Measurements from ENCODE around the gene DEPP1.

DEPP1 gene

DNA sequence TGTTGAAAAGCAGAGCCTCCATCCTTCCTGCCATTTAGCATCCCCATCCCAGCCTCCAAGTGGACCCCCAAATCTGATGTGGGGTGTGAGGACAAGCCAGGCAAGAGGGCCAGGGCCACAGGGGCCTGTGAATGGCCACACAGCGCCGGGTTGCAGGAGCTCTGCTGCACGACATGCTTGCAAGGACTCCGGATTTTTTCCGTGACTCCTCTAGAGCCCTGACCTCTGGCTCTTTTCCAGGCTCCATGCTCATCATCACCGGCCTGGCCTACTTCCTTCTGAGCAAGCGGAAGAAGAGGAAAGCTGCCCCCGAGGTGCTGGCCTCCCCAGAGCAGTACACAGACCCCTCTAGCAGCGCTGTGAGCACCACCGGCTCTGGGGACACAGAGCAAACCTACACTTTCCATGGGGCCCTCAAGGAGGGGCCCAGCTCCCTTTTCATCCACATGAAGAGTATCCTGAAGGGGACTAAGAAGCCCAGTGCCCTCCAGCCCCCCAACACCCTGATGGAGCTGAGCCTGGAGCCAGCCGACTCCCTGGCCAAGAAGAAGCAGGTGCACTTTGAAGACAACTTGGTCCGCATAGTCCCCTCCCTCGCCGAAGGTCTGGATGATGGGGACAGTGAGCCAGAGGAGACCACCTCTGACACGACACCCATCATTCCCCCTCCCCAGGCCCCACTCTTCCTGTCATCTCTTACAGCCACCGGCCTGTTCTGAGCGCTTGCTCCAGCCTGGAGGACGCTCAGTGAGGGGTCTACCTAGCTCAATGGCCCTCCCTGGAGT, 44.0 kb downstream of the DEPP1 start:
- DNase-seq (ENCODE audit: low spot score): no peak

DNA sequence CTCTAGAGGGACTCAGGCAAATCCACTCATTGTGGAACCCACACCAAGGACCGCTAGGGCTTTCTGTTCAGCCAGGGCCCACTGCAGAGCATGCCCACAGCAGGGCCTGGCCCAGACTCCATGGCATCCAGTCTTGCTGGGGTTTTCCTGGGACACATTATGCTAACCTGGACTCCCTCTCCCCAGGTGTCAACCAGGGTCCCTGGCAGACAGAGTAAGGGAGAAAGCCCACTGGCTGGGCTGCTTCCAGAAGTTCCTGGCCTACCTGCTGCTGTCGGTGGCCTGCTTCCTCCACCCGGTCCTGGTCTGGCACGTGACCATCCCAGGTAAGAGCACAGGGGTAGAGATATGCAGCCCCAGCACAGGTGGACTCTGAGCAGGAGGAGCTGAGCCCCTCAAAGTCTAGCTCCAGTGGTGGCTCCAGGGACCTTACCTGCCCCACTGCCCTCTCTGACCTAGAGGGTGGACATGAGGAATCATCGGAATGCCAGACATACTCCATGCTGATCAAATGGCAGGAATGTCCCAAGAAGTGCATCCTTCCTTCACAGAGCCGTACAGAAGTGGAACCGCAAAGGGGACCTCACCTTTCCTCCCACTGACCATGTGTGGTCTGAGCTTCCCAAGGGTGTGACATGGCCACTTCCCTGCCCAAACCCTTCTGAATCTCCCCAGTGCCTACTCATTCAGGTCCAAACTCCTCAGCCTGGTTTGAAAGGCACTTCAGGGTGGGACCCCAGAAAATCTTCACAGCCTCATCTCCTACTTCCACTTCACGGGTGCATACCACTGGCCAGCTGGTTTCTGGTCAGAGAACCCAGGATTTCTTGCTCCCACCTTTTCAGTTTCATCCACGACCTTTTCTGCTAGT, 44.9 kb downstream of the DEPP1 start:
- DNase-seq (ENCODE audit: low spot score): no peak

DNA sequence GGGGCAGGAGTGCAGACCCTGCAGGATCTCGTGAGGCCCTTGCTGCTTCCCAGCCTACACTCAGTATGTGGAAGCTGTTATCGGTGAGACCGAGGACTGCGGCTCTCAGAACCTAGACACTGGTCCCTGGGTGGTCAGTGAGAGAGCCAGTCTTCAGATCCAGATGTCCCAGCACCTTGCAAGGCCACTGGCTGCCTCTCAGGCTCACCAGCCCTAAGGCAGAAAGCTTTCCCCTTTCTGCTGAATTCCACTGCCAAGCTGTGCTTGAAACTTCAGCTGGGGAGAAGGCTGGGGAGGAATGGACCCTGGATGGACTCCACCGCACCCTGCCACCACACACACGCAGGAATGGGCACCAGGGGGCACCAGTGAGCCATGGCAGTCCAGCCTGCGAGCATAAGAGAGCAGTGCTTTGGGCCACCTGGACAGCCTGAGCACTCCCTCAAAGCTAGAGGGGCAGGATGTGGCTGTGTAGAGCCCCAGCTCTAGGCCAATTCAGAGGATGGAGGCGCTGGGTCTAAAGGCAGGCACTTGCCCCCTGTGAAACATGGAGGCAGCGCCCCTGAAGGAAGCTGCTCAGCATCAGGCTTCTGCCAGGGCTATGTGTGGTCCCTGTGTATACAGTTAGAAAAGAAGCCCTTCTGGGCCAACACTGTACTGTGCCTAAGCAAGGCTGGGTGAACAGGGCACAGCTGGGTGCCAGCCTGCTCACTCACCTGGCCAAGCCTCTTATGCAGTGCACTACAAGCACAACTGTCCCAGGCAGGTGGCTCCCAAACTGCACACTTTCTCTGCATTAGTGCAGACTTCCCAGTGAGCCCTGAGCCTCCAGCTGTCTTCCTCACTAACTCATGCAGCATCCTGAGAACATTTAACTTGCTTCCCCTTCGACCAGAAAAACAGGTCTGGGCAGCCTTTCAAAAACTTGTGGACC, 45.8 kb downstream of the DEPP1 start:
- peak; percentile 77 for DNase-seq (ENCODE audit: low spot score)

DNA sequence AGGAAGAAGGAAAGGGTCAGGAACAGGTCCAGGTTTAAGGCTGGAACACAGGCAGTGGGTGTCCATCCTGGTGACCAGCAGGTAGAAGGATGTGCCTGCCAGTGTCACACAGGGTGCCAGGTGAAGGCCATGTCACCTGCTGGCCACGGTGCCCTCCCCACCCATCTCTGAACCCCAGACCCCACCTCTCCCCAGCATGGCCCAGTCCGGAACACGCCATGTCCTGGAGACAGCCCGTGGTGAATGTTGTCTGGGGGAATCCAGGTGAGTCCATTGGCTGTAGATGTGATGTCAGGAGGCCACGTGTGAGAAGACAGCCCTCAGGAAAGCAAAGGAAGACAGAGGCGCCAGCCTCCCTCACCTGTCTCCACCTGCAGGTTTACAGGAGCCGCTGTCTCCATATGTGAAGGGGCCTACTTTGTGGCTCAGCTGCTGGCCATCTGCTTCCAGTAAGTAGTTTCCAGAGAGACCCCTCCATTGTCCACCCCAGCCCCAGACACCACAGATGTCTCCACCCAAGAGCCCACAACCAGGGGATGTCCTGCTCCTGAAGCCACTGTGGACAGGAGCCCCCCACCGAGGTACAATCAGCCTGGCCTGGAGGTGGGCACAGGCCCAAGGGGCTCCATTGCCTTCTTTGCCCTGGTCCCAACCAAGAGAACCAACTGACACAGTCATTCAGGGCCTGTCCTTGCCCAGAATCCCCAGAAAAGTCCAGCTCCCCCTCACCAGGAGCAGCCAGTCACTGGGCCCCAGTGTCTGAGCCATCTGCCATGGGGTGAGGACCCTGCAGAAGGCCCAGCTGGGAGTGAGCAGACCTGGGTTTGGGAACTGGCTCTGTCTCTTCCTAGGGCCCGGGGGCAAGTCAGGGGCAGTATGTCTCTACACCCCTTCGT, 46.7 kb downstream of the DEPP1 start:
- DNase-seq (ENCODE audit: low spot score): no peak

DNA sequence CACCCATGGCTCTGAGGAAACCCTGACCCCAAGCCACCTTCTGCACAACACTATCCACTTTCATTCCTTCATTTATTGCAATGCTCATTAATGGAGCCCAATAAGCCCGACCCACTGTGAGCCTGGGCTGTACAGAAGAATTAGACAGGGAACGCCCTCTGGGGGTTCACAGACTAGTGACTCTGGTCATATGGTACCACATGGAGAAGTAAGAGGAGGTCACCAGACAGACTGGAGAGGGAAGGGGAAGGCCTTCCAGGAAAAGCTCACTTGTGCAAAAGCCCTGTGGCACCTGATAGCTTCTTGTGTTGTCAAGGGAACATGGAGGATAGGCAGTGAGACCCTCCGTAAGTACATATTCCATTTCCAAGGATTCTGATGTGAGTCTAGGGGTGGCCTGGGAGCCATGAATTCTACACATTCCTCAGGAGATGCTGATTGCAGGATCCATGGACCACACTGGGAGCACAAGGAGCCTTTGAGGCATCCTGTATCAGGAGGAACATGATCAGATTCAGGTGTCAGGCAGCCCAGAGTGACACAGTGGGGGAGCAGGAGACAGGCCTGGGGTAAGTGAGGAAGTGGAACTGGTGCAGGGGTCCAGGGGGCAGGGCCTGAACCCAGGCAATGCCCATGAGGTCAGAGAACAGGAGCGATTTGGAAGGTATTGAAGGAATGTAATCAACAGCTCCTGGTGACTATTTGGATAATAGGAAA, 47.5 kb downstream of the DEPP1 start:
- DNase-seq (ENCODE audit: low spot score): no peak

DNA sequence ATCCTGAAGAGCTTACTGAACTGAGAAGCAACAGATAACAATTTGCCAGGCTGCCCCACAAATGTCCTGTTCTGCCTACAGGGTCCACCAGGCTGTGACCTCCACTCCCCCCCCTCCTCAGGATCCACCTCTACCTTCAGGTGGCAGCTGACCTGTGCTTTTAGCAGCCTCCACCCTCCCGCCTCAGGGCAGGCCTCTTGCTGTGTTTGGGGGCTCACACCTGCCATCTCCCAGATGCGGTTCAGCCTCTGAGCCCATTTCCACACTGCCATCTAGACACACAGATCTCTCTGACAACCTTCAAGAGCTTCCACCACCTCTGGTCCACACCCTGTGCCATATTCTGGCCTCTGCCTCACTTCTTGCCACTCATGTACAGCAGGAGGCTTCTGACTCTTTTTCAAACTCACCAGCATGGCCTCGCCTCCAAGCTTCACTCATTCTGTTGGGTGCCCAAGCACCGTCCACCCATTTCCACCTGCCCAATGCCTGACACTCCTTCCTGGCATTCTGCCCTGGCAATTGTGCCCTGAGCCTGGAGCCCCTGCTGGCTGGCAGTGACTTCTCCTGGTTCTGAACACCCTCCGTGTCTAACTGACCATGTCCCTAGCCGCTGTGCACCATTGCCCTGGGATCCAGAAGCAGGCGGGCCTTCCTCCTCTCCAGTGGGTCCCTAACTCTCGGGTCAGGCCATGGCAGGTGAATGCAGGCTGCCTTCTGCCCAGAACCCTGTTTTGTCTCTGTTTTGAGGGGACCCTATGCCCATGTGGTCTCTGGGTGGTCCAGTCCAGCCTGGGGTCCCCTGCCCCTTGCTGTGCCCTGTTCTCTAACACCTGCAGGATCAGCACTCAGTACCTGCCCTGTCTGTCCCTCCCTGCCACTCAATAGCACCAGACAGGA, 49.0 kb downstream of the DEPP1 start:
- DNase-seq (ENCODE audit: low spot score): no peak

DNA sequence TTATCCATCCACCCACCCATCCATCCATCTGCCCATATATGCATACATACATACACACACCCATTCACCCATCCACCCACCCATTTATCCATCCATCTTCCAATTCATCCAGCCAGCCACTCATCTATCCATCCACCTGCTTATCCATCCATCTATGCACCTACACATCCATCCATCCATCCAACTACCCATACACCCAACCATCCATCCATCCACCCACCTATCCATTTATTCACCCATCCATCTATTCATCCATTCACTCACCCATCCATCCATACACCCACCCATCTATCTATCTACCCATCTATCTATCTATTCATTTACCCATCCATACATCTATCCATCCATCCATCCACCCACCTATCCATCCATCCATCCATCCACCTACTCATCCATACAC, 50.1 kb downstream of the DEPP1 start:
- DNase-seq (ENCODE audit: low spot score): no peak

DNA sequence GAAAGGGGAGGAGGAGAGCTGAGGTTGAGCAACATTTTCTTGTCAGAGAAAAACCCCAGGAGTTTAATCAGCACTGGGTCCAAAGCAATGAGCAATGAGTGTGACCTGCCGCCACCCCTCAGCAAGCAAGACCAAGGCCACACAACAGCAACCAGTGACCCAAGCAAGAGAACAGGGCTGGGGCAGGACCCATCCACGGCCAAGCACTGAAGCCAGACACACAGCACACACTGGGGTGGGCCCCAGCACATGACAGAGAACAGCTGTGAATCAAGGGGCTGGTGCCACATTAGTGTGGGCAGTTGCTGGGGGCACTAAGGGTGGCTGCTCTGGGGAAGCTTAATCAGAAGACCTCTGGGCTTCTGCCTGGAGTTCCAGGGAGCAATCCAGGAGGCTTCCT, 51.3 kb downstream of the DEPP1 start:
- DNase-seq (ENCODE audit: low spot score): no peak

DNA sequence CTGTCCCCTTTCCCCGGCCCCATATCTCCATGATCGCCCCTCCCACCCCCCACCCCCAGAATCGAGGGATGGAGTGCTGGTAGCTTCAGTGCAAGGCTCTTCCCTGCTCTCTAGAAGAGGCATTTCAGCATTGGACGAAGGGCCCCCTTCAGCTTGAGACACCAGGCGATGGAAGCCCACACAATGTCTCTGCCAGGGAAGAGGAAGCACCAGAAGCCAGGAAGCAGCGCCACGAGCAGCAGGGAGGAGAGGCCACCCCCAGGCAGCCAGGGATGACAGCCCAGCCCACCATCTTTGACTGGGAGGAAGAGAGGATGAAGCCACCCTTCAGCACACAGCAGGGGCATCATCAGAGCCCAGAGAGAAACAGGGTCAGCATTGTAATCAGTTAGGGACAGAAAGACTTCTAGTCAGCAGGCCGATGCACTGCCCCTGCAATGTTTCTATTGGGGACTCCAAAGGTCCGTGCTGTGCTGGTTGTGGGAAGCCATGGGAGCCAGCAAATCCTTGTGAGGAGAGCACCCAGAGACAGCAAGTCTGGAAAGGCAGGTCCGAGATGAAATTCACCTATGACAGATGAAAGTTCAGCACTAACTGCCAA, 51.8 kb downstream of the DEPP1 start:
- no peak for DNase-seq (ENCODE audit: low spot score)
